ENCODE results near the gene KRTAP4-9.
"Not testable (repeated sequence)": the region's sequence is repeated elsewhere in the genome, so short reads cannot be mapped to it uniquely, and the experiment has no call there.

Gene KRTAP4-9

DNA sequence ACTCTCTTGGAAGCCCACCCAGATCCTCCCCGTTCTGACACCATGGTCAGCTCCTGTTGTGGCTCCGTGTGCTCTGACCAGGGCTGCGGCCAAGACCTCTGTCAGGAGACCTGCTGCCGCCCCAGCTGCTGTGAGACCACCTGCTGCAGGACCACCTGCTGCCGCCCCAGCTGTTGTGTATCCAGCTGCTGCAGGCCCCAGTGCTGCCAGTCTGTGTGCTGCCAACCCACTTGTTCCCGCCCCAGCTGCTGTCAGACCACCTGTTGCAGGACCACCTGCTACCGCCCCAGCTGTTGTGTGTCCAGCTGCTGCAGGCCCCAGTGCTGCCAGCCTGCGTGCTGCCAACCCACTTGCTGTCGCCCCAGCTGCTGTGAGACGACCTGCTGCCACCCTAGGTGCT, at the start of gene KRTAP4-9:
Gene KRTAP4-9, plus strand, starts transcription at position 43 of the 400 bp plus-strand sequence. Its CDS starts 0 bp downstream, at position 43.
- not testable (repeated sequence) for H3K36me3 ChIP-seq (ENCODE audit: insufficient read depth, insufficient read length, low read length); H3K9ac ChIP-seq (ENCODE audit: insufficient read length, low read depth); DNase-seq (ENCODE audit: low read depth, low spot score); H3K9me3 ChIP-seq (ENCODE audit: insufficient read depth, low read length); H3K4me1 ChIP-seq (ENCODE audit: insufficient read depth, insufficient read length); H3K4me3 ChIP-seq (ENCODE audit: insufficient read length, low read depth); H3K27me3 ChIP-seq (ENCODE audit: insufficient read depth, insufficient read length)

GRCh38 chr17:41057547-41057946, 47.6 kb upstream of the KRTAP4-9 start:
- H3K9me3 ChIP-seq (ENCODE audit: insufficient read depth, low read length): no peaks in the 10 kb centered on the region
- H3K36me3 ChIP-seq (ENCODE audit: insufficient read depth, insufficient read length, low read length): no peaks in the 10 kb centered on the region
- DNase-seq (ENCODE audit: low read depth, low spot score): no peak
- no peaks in the 10 kb centered on the region for H3K27me3 ChIP-seq (ENCODE audit: insufficient read depth, insufficient read length)
- no peak overlapping the region for H3K9ac ChIP-seq (ENCODE audit: insufficient read length, low read depth)
- TF ChIP-seq ZNF274 (IDR thresholded peaks at IDR 0.05; ENCODE audit: low read depth, low read length) (no peak), SUZ12 (IDR thresholded peaks at IDR 0.05; ENCODE audit: extremely low read depth, insufficient read depth, insufficient read length) (no peak), YY1 (IDR thresholded peaks at IDR 0.05; ENCODE audit: insufficient read depth, insufficient read length) (no peak)
- H3K4me1 ChIP-seq (ENCODE audit: insufficient read depth, insufficient read length): no peaks in the 10 kb centered on the region
- no peak overlapping the region for H3K4me3 ChIP-seq (ENCODE audit: insufficient read length, low read depth)

DNA sequence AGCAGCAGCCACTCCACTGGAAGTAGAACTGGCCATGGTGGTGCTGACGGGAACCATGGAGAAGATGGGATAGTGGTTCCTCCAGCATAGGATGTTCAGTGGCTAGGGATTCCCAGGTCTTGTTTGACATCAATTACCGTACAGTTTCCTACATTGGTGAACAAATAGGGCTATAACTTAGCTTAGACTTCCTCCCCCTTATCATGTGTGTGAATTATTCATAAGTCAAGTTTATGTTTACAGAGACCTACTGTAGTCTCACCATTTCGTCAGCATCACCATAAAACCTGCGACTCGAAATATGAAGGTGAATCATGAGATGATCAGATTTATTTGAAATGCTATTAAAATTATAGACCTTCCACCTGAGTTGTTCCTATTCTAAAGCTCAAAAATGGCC, 46.4 kb upstream of the KRTAP4-9 start:
- Histone ChIP-seq H3K4me3 (ENCODE audit: insufficient read length, low read depth) (no peak overlapping the region), H3K9me3 (ENCODE audit: insufficient read depth, low read length) (no peaks in the 10 kb centered on the region), H3K9ac (ENCODE audit: insufficient read length, low read depth) (no peak overlapping the region), H3K4me1 (ENCODE audit: insufficient read depth, insufficient read length) (no peaks in the 10 kb centered on the region), H3K27me3 (ENCODE audit: insufficient read depth, insufficient read length) (no peaks in the 10 kb centered on the region), H3K36me3 (ENCODE audit: insufficient read depth, insufficient read length, low read length) (no peaks in the 10 kb centered on the region)
- no peak for TF ChIP-seq YY1 (IDR thresholded peaks at IDR 0.05; ENCODE audit: insufficient read depth, insufficient read length)
- TF ChIP-seq ZNF274 (IDR thresholded peaks at IDR 0.05; ENCODE audit: low read depth, low read length): no peak
- TF ChIP-seq SUZ12 (IDR thresholded peaks at IDR 0.05; ENCODE audit: extremely low read depth, insufficient read depth, insufficient read length): no peak
- no peak for DNase-seq (ENCODE audit: low read depth, low spot score)

GRCh38 chr17:41059276-41060051, 45.7 kb upstream of the KRTAP4-9 start:
- not testable (repeated sequence) for H3K27me3 ChIP-seq (ENCODE audit: insufficient read depth, insufficient read length); H3K4me1 ChIP-seq (ENCODE audit: insufficient read depth, insufficient read length); H3K4me3 ChIP-seq (ENCODE audit: insufficient read length, low read depth); H3K36me3 ChIP-seq (ENCODE audit: insufficient read depth, insufficient read length, low read length); H3K9me3 ChIP-seq (ENCODE audit: insufficient read depth, low read length); H3K9ac ChIP-seq (ENCODE audit: insufficient read length, low read depth); DNase-seq (ENCODE audit: low read depth, low spot score)

GRCh38 chr17:41060052-41060604, 45.1 kb upstream of the KRTAP4-9 start, which contains the start of gene KRTAP2-3:
TSS of gene KRTAP2-3 (minus strand) at chr17:41060114. CDS start at chr17:41060050, 64 bp downstream.
- Histone ChIP-seq H3K9me3 (ENCODE audit: insufficient read depth, low read length) (no peaks in the 10 kb centered on the region), H3K9ac (ENCODE audit: insufficient read length, low read depth) (no peak within 1 kb of the TSS), H3K4me1 (ENCODE audit: insufficient read depth, insufficient read length) (no peaks in the 10 kb centered on the region), H3K27me3 (ENCODE audit: insufficient read depth, insufficient read length) (no peaks in the 10 kb centered on the region), H3K36me3 (ENCODE audit: insufficient read depth, insufficient read length, low read length) (no peaks in the 10 kb centered on the region), H3K4me3 (ENCODE audit: insufficient read length, low read depth) (no peak within 1 kb of the TSS)
- TF ChIP-seq ZNF274 (IDR thresholded peaks at IDR 0.05; ENCODE audit: low read depth, low read length) (no peak), SUZ12 (IDR thresholded peaks at IDR 0.05; ENCODE audit: extremely low read depth, insufficient read depth, insufficient read length) (no peak), YY1 (IDR thresholded peaks at IDR 0.05; ENCODE audit: insufficient read depth, insufficient read length) (no peak)
- DNase-seq (ENCODE audit: low read depth, low spot score): no peak

GRCh38 chr17:41061964-41062363, 43.2 kb upstream of the KRTAP4-9 start:
- no peak overlapping the region for H3K9ac ChIP-seq (ENCODE audit: insufficient read length, low read depth)
- DNase-seq (ENCODE audit: low read depth, low spot score): no peak
- TF ChIP-seq YY1 (IDR thresholded peaks at IDR 0.05; ENCODE audit: insufficient read depth, insufficient read length) (no peak), ZNF274 (IDR thresholded peaks at IDR 0.05; ENCODE audit: low read depth, low read length) (no peak), SUZ12 (IDR thresholded peaks at IDR 0.05; ENCODE audit: extremely low read depth, insufficient read depth, insufficient read length) (no peak)
- H3K27me3 ChIP-seq (ENCODE audit: insufficient read depth, insufficient read length): no peaks in the 10 kb centered on the region
- H3K4me1 ChIP-seq (ENCODE audit: insufficient read depth, insufficient read length): no peaks in the 10 kb centered on the region
- no peaks in the 10 kb centered on the region for H3K9me3 ChIP-seq (ENCODE audit: insufficient read depth, low read length)
- no peaks in the 10 kb centered on the region for H3K36me3 ChIP-seq (ENCODE audit: insufficient read depth, insufficient read length, low read length)
- H3K4me3 ChIP-seq (ENCODE audit: insufficient read length, low read depth): no peak overlapping the region

DNA sequence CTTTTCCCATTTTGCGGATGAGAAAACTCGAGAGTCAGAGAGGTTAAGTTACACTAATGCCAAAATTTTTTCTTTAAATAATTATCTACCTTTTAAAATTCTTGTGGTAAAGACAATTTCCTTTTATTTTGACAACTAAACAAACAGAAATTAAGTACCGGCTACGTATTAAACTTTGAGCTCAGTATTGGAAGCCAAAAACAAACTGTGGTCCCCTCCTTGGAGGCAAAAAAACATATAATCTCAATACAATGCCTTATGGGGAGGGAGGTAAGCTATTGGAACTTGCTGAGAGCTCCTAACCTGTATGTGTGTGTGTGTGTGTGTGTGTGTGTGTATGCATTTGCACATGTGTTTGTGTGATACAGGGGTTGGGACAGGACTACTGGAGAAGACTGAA, 41.7 kb upstream of the KRTAP4-9 start:
- Histone ChIP-seq H3K36me3 (ENCODE audit: insufficient read depth, insufficient read length, low read length) (no peaks in the 10 kb centered on the region), H3K27me3 (ENCODE audit: insufficient read depth, insufficient read length) (no peaks in the 10 kb centered on the region), H3K9ac (ENCODE audit: insufficient read length, low read depth) (no peak overlapping the region), H3K4me1 (ENCODE audit: insufficient read depth, insufficient read length) (no peaks in the 10 kb centered on the region), H3K4me3 (ENCODE audit: insufficient read length, low read depth) (no peak overlapping the region), H3K9me3 (ENCODE audit: insufficient read depth, low read length) (no peaks in the 10 kb centered on the region)
- DNase-seq (ENCODE audit: low read depth, low spot score): no peak
- TF ChIP-seq SUZ12 (IDR thresholded peaks at IDR 0.05; ENCODE audit: extremely low read depth, insufficient read depth, insufficient read length) (no peak), ZNF274 (IDR thresholded peaks at IDR 0.05; ENCODE audit: low read depth, low read length) (no peak), YY1 (IDR thresholded peaks at IDR 0.05; ENCODE audit: insufficient read depth, insufficient read length) (no peak)

Measured in NT2/D1 (cell line).